Measurements from ENCODE around the gene RERE.
A peak's percentile ranks its signal among the peaks of the same experiment; 100 is the strongest.

The RERE gene

GRCh38 chr1:8423692-8424538 is 393.5 kb downstream of the RERE start:
- H3K4me1 ChIP-seq (ENCODE audit: control insufficient read depth, insufficient read depth, low read length): peaks cover 9% of the 10 kb centered on the region; the same call in 1 of the 2 replicates
- ChIA-PET POLR2A (interaction anchor here (0.5 to 1.5 kb wide), 6 partner anchors 15 to 456 kb away, joined by 3 to 6 read pairs (median 4); no protein-coding TSS in a partner anchor), CTCF (interaction anchor here (0.7 to 1.3 kb wide), 5 partner anchors 14 to 692 kb away, joined by 3 to 5 read pairs (median 4); no protein-coding TSS in a partner anchor)
- H3K36me3 ChIP-seq (ENCODE audit: control insufficient read depth in 2 of 2, insufficient read depth in 1 of 2, low read length in 2 of 2): peaks cover 0 to 20% of the 10 kb centered on the region in 2 experiments; a peak in 2 of 3 replicates
- peak overlapping the region; percentile 70 for H3K4me3 ChIP-seq (ENCODE audit: low read depth, low read length)
- peak overlapping the region; percentile 87 for H3K27ac ChIP-seq (ENCODE audit: extremely low read depth, low read depth, low read length)
- H3K9me3 ChIP-seq (ENCODE audit: control insufficient read depth, insufficient read depth, low read depth, low read length): no peaks in the 10 kb centered on the region
- 0 out of 2 replicates have a peak, but pooled peaks have one; percentile 44 for TF ChIP-seq BCL11B (tag by site-specific recombination; IDR thresholded peaks at IDR 0.05; ENCODE audit: low read depth)
- no peak for TF ChIP-seq ZNF280D (tag by site-specific recombination; IDR thresholded peaks at IDR 0.05)
- TF ChIP-seq ZNF658 (tag by site-specific recombination; IDR thresholded peaks at IDR 0.05): no peak
- 0 out of 2 replicates have a peak, but pooled peaks have one; percentile 8 for TF ChIP-seq ZBTB44 (tag by site-specific recombination; IDR thresholded peaks at IDR 0.05)
- TF ChIP-seq GLI2 (tag by site-specific recombination; IDR thresholded peaks at IDR 0.05; ENCODE audit: borderline replicate concordance, low read depth): no peak
- no peak for TF ChIP-seq ZNF626 (tag by site-specific recombination; IDR thresholded peaks at IDR 0.05)
- TF ChIP-seq ZNF548 (tag by site-specific recombination; IDR thresholded peaks at IDR 0.05): no peak
- TF ChIP-seq ZBTB11 (tag by site-specific recombination; conservative IDR thresholded peaks at IDR 0.05; ENCODE audit: low read depth): peak; percentile 67
- TF ChIP-seq ZBTB26 (tag by site-specific recombination; optimal IDR thresholded peaks at IDR 0.05): peak; percentile 37
- no peak for TF ChIP-seq ZXDB (tag by site-specific recombination; IDR thresholded peaks at IDR 0.05)
- 0 out of 2 replicates have a peak, but pooled peaks have one; percentile 43 for TF ChIP-seq ZBTB49 (tag by site-specific recombination; IDR thresholded peaks at IDR 0.05; ENCODE audit: low read depth)
- peak; percentile 23; the same call in 1 of the 2 replicates for TF ChIP-seq CTCF (tag by site-specific recombination; IDR thresholded peaks at IDR 0.05)
- 0 out of 2 replicates have a peak, but pooled peaks have one; percentile 74 for TF ChIP-seq HOXC10 (CRISPR knock-in tag; IDR thresholded peaks at IDR 0.05)
- TF ChIP-seq GLIS2 (tag by site-specific recombination; IDR thresholded peaks at IDR 0.05): peak; percentile 84
- peak; percentile 38; the same call in 1 of the 2 replicates for TF ChIP-seq ZSCAN30 (tag by site-specific recombination; IDR thresholded peaks at IDR 0.05)
- no peak for TF ChIP-seq REPIN1 (tag by site-specific recombination; IDR thresholded peaks at IDR 0.05; ENCODE audit: low read depth)
- peak; percentile 78 for TF ChIP-seq PATZ1 (tag by site-specific recombination; IDR thresholded peaks at IDR 0.05)

Measured in HEK293 (cell line).